H1 (cell line): ENCODE results near the gene SSRP1. TPM values are rescaled to one million over a fixed set of nuclear protein-coding genes. Genes with fewer than 3 reads are reported as not detected.

Source experiments
- ASH2L ChIP-seq: fragments of 200-600, 300-600 bp; sonication (generic); IDR thresholded peaks from one replicate; pipeline ENCODE4 v1.7.1; 2017; ENCODE audit warnings: low read length
- BCL11A ChIP-seq, 2 experiments: IDR thresholded peaks; one replicate each; pipeline ENCODE4 v1.6.1; 2011; ENCODE audit warnings: low read depth in 2 of 2, low read length in 2 of 2, mild to moderate bottlenecking in 2 of 2
- CBX8 ChIP-seq: fragments of 300-800, 300-1000 bp; sonication (generic); IDR thresholded peaks from 2 replicates; pipeline ENCODE4 v1.7.1; 2016; ENCODE audit warnings: low read depth, low read length, borderline replicate concordance
- CREB1 ChIP-seq: IDR thresholded peaks from 2 replicates; pipeline ENCODE4 v1.6.1; 2012; ENCODE audit warnings: inconsistent platforms
- CTBP2 ChIP-seq: IDR thresholded peaks from 2 replicates; pipeline ENCODE4 v1.7.0; 2011; ENCODE audit warnings: borderline replicate concordance, mild to moderate bottlenecking, moderate library complexity, mixed read lengths, low read length; ENCODE audit not compliant: insufficient read depth, insufficient read length
- CTCF ChIP-seq, 3 experiments: IDR thresholded peaks; 1 replicate in 2 of 3; 2 replicates in 1 of 3; pipeline versions ENCODE4 v1.5.1 to v1.6.1; 2011; ENCODE audit warnings: low read length in 3 of 3, mild to moderate bottlenecking in 3 of 3, inconsistent platforms in 2 of 3, low read depth in 1 of 3, moderate library complexity in 1 of 3; ENCODE audit not compliant: insufficient read depth in 1 of 3; ENCODE audit errors: control extremely low read depth in 1 of 3
- EZH2 ChIP-seq: fragments of 200-600 bp; sonication (generic); IDR thresholded peaks from 2 replicates; pipeline ENCODE4 v1.7.1; 2012; ENCODE audit warnings: low read depth, mild to moderate bottlenecking, moderate library complexity, low read length, inconsistent platforms; ENCODE audit not compliant: severe bottlenecking
- KDM5A ChIP-seq: fragments of 200-600 bp; IDR thresholded peaks from 2 replicates; pipeline ENCODE4 v1.7.1; 2012; ENCODE audit warnings: mild to moderate bottlenecking, low read length, inconsistent platforms, mixed read lengths
- NANOG ChIP-seq: IDR thresholded peaks from 2 replicates; pipeline ENCODE4 v1.6.1; 2011; ENCODE audit warnings: low read length, low read depth, mild to moderate bottlenecking, inconsistent platforms; ENCODE audit not compliant: insufficient read depth, poor library complexity, severe bottlenecking
- POLR2A ChIP-seq, 2 experiments: IDR thresholded peaks; 1 replicate in 1 of 2; 2 replicates in 1 of 2; pipeline ENCODE4 v1.6.1; 2011; ENCODE audit warnings: low read depth in 2 of 2, low read length in 2 of 2, mild to moderate bottlenecking in 2 of 2; ENCODE audit errors: control extremely low read depth in 1 of 2
- POLR2AphosphoS5 ChIP-seq: IDR thresholded peaks from 2 replicates; pipeline ENCODE4 v1.6.1; 2011; ENCODE audit warnings: low read depth, low read length
- RFX5 ChIP-seq: IDR thresholded peaks from 2 replicates; pipeline ENCODE4 v1.6.1; 2011; ENCODE audit warnings: low read depth, low read length, improper control_type of control experiment, borderline replicate concordance
- RNF2 ChIP-seq: fragments of 200-900, 300-1000 bp; sonication (generic); IDR thresholded peaks from 2 replicates; pipeline ENCODE4 v1.7.1; 2016; ENCODE audit warnings: borderline replicate concordance, low read depth, mild to moderate bottlenecking, antibody characterized with exemption, low read length; ENCODE audit not compliant: poor library complexity, severe bottlenecking; ENCODE audit errors: missing control alignments
- SAP30 ChIP-seq: fragments of 300-600 bp; sonication (generic); IDR thresholded peaks from 2 replicates; pipeline ENCODE4 v1.7.1; 2012; ENCODE audit warnings: low read length, moderate library complexity, mild to moderate bottlenecking, inconsistent platforms; ENCODE audit not compliant: insufficient read depth, insufficient replicate concordance
- SIN3A ChIP-seq, 2 experiments: IDR thresholded peaks in 1 of 2; conservative IDR thresholded peaks in 1 of 2; 2 replicates each; pipeline ENCODE4 v1.6.1; 2011 to 2012; ENCODE audit warnings: low read length in 2 of 2, improper control_type of control experiment in 1 of 2, low read depth in 1 of 2, mild to moderate bottlenecking in 1 of 2
- SP2 ChIP-seq: IDR thresholded peaks from 2 replicates; pipeline ENCODE4 v1.6.1; 2012; ENCODE audit warnings: mild to moderate bottlenecking, low read length, inconsistent platforms
- SUZ12 ChIP-seq: fragments of 200-600 bp; sonication (generic); IDR thresholded peaks from 2 replicates; pipeline ENCODE4 v1.6.1; 2012; ENCODE audit warnings: mild to moderate bottlenecking, inconsistent platforms, low read length, moderate library complexity, mixed read lengths
- TAF1 ChIP-seq: IDR thresholded peaks from 2 replicates; pipeline ENCODE4 v1.6.1; 2011; ENCODE audit warnings: mild to moderate bottlenecking, low read depth, low read length
- TAF7 ChIP-seq: optimal IDR thresholded peaks from 2 replicates; pipeline ENCODE3; 2011; ENCODE audit warnings: low read depth, mild to moderate bottlenecking, inconsistent platforms, low read length, moderate library complexity, borderline replicate concordance
- YY1 ChIP-seq: IDR thresholded peaks from 2 replicates; pipeline ENCODE4 v1.6.1; 2011; ENCODE audit warnings: low read depth, mild to moderate bottlenecking, low read length
- ZNF274 ChIP-seq: IDR thresholded peaks from 2 replicates; pipeline ENCODE4 v1.7.0; 2012; ENCODE audit warnings: low read length, borderline replicate concordance; ENCODE audit errors: extremely low read depth
- polyA plus RNA-seq, 7 experiments: library from polyadenylated mRNA; depleted of rRNA in 3 of 7; stranded (reverse) in 5 of 7; unstranded in 2 of 7; fragments of >200 nt in 5 of 7; fragments of 200-250 nt in 2 of 7; gene quantifications; 1 replicate in 5 of 7; 2 replicates in 1 of 7; 4 replicates in 1 of 7; pipeline versions ENCODE4 v1.2.1 to v1.2.3, GENCODE V29; 2011 to 2013; ENCODE audit warnings: missing spikeins in 2 of 7, mixed read lengths in 2 of 7
- total RNA-seq: library from RNA; stranded (reverse); fragmentation: NEBNext Ultra II Directional; extraction: Animal tissue kit (Norgen Biotek cat#: 25700); gene quantifications from 2 replicates; pipeline ENCODE4 v1.2.1, GENCODE V29; 2021

The SSRP1 gene
- total and polyA plus RNA-seq, 2 of the 8 experiments (the other 6 are each of a cell fraction or from before 2014, with no cell fraction given), result 259 to 281 TPM

DNA sequence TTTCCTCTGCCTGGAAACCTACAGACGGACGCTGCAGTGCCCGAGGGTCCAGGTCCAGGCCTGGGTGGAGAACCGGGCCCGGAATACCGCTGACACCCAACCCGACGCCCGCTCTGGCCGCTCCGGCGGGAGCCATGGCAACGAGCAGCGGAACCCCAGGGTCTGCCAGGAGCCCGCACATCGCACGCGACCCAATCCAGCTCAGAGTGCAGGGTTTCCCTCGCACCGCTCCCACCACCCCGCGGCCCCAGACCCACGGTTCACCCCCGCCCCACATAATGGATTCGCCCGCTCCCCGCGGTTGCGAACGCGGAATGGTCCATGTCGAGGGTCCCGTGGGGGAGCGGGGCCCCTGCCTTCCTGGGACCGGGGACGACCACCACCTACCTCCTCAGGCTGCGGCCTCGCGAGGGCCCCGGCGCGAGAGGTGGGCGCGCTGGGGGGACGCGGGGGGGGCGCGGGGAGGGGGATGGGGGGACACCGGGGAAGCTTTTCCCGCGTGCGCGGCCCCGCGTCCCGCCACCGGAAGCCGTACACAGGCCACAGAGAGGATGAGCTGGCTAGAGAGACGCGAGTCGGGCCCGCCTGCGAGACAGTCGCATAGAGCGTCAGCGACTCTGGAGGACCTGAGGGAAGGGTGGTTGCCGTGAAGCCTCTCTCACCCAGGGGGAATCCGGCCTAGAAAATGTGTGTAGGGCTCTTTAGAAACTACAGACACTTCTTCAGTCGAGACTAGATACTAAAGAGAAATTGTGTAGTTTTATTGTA, at the start of gene SSRP1 (continued):
- no peak for TF ChIP-seq RFX5
- no peak for TF ChIP-seq ZNF274
- TF ChIP-seq CBX8, result no peak
- no peak for TF ChIP-seq RNF2
- TF ChIP-seq SAP30, result no peak
- TF ChIP-seq ASH2L, result peak; percentile 66
- no peak for TF ChIP-seq YY1
- TF ChIP-seq CTBP2, result no peak
- peak in 1 of 2 experiments; percentile 57; a peak in 1 of 3 replicates for TF ChIP-seq POLR2A (IDR thresholded peaks at IDR 0.05; ENCODE audit: control extremely low read depth in 1 of 2, low read depth in 2 of 2, low read length in 2 of 2)
- TF ChIP-seq POLR2AphosphoS5, result peak; percentile 60; the same call in 1 of the 2 replicates
- TF ChIP-seq SIN3A (conservative IDR thresholded peaks at IDR 0.05 in 1 of 2, IDR thresholded peaks at IDR 0.05 in 1 of 2; ENCODE audit: low read depth in 1 of 2, low read length in 2 of 2), result peak; percentile 65 to 79; a peak in 1 of 4 replicates
- no peak for TF ChIP-seq BCL11A (IDR thresholded peaks at IDR 0.05; ENCODE audit: low read depth in 2 of 2, low read length in 2 of 2)
- TF ChIP-seq KDM5A, result no peak
- TF ChIP-seq SP2, result peak; percentile 92
- TF ChIP-seq CREB1, result peak; percentile 56
- TF ChIP-seq TAF7, result peak; percentile 35
- no peak for TF ChIP-seq CTCF (IDR thresholded peaks at IDR 0.05; ENCODE audit: control extremely low read depth in 1 of 3, insufficient read depth in 1 of 3, low read depth in 1 of 3, low read length in 3 of 3)
- TF ChIP-seq NANOG, result no peak
- TF ChIP-seq TAF1, result peak; percentile 89
- no peak for TF ChIP-seq SUZ12
- TF ChIP-seq EZH2, result no peak
